Osteoblast (primary cell): ENCODE measurements around the gene NTRK2. TPM values are rescaled to one million over a fixed set of nuclear protein-coding genes. Genes with fewer than 3 reads are reported as not detected.

ENCODE experiments used
- DNase-seq: peaks from one replicate; pipeline ENCODE4 v3.0.0; 2011; ENCODE audit warnings: low spot score, mixed read lengths; ENCODE audit not compliant: insufficient read length; ENCODE audit errors: missing footprints
- H2AFZ ChIP-seq: 2 replicates; pipeline ENCODE4 v1.6.0; 2011; ENCODE audit warnings: mild to moderate bottlenecking, low read length
- H3K27ac ChIP-seq: 2 replicates; pipeline ENCODE4 v1.5.1; 2011; ENCODE audit warnings: mild to moderate bottlenecking, low read depth, low read length, moderate library complexity
- H3K27me3 ChIP-seq: 2 replicates; pipeline ENCODE4 v1.6.0; 2012; ENCODE audit warnings: mild to moderate bottlenecking, control low read depth, inconsistent platforms, low read length, moderate library complexity; ENCODE audit not compliant: insufficient read depth
- H3K36me3 ChIP-seq: 2 replicates; pipeline ENCODE4 v1.5.1; 2011; ENCODE audit warnings: mild to moderate bottlenecking, low read length, control low read depth, moderate library complexity; ENCODE audit not compliant: insufficient read depth
- H3K4me1 ChIP-seq: 2 replicates; pipeline ENCODE4 v1.5.1; 2011; ENCODE audit warnings: mild to moderate bottlenecking, low read length, control low read depth, moderate library complexity; ENCODE audit not compliant: insufficient read depth
- H3K4me2 ChIP-seq: 2 replicates; pipeline ENCODE4 v1.6.0; 2011; ENCODE audit warnings: mild to moderate bottlenecking, low read length; ENCODE audit not compliant: insufficient read depth
- H3K4me3 ChIP-seq: fragments of 200-600 bp; sonication (generic); 3 replicates; pipeline ENCODE4 v1.5.1; 2012; ENCODE audit warnings: mild to moderate bottlenecking, low read length, inconsistent platforms; ENCODE audit not compliant: insufficient read depth
- H3K79me2 ChIP-seq: 2 replicates; pipeline ENCODE4 v1.6.0; 2012; ENCODE audit warnings: mild to moderate bottlenecking, low read length, control low read depth, inconsistent platforms; ENCODE audit not compliant: insufficient read depth
- H3K9me3 ChIP-seq: 2 replicates; pipeline ENCODE4 v1.5.1; 2011; ENCODE audit warnings: low read depth, low read length, control low read depth
- H4K20me1 ChIP-seq: 2 replicates; pipeline ENCODE4 v1.6.0; 2012; ENCODE audit warnings: mild to moderate bottlenecking, low read length, control low read depth; ENCODE audit not compliant: insufficient read depth
- total RNA-seq: library from RNA; depleted of rRNA; stranded (reverse); fragments of >200 nt; gene quantifications from 2 replicates; pipeline ENCODE4 v1.2.3, GENCODE V29; 2012
- TF ChIP-seq, protein P1 (sequence below): IDR thresholded peaks from 2 replicates; pipeline ENCODE4 v1.5.1; 2011; ENCODE audit warnings: mild to moderate bottlenecking, low read depth, low read length, moderate library complexity; ENCODE audit errors: extremely low read depth

The NTRK2 gene
- total RNA-seq, 1 donor, result 3.3 TPM

DNA sequence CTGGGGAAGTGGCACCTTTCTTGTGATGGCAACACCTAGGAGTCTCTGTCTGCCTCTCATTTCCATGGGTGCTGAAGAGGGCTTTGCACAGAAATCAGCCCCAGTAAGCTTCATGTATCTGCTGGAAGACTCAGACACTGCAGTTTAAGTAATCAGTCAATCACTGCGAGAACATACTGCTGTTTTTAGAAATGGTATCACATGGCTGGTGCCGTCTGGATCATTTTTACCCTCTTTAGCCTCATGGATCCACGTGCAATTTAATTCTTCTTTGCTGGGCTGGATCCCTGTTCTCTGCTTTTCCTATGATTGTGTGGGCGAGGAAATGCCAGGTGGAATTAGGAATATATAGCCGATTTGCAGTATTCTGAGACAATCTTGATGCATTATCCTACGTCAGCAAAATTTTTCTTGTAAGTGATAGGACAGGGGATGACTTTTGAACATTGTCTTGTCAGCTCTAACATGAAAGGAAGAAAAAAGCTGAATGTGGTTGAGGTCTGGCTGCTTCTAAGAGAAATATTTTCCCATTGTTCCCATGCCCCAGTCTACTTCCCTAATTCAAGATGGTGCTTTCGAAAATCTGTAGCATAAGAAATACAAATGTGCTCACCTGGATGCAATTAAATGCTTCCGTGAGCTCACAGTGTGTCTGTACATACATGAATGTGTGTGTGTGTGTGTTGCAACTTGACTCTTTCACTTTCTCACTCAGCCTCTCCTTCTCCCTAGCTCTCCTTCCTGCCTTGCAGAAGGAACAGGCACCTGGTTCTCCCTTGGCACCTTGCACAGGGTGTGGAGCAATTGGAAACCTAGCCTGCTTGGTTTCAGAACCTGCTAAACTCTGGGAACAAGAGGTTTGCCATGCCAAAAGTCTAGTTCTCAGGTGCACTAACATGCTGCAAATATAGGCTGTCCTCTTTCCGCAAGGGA, 281.6 kb downstream of the NTRK2 start:
- no peaks in the 10 kb centered on the region for H3K36me3 ChIP-seq
- H3K4me1 ChIP-seq, result no peaks in the 10 kb centered on the region
- no peaks in the 10 kb centered on the region for H3K79me2 ChIP-seq
- no peak overlapping the region for H2AFZ ChIP-seq
- H3K27me3 ChIP-seq, result no peaks in the 10 kb centered on the region
- H4K20me1 ChIP-seq, result no peaks in the 10 kb centered on the region
- DNase-seq, result no peak
- no peaks in the 10 kb centered on the region for H3K9me3 ChIP-seq
- H3K4me2 ChIP-seq, result no peak overlapping the region
- no peak overlapping the region for H3K4me3 ChIP-seq
- TF ChIP-seq, protein P1, sequence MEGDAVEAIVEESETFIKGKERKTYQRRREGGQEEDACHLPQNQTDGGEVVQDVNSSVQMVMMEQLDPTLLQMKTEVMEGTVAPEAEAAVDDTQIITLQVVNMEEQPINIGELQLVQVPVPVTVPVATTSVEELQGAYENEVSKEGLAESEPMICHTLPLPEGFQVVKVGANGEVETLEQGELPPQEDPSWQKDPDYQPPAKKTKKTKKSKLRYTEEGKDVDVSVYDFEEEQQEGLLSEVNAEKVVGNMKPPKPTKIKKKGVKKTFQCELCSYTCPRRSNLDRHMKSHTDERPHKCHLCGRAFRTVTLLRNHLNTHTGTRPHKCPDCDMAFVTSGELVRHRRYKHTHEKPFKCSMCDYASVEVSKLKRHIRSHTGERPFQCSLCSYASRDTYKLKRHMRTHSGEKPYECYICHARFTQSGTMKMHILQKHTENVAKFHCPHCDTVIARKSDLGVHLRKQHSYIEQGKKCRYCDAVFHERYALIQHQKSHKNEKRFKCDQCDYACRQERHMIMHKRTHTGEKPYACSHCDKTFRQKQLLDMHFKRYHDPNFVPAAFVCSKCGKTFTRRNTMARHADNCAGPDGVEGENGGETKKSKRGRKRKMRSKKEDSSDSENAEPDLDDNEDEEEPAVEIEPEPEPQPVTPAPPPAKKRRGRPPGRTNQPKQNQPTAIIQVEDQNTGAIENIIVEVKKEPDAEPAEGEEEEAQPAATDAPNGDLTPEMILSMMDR, result no peak
- no peak overlapping the region for H3K27ac ChIP-seq

DNA sequence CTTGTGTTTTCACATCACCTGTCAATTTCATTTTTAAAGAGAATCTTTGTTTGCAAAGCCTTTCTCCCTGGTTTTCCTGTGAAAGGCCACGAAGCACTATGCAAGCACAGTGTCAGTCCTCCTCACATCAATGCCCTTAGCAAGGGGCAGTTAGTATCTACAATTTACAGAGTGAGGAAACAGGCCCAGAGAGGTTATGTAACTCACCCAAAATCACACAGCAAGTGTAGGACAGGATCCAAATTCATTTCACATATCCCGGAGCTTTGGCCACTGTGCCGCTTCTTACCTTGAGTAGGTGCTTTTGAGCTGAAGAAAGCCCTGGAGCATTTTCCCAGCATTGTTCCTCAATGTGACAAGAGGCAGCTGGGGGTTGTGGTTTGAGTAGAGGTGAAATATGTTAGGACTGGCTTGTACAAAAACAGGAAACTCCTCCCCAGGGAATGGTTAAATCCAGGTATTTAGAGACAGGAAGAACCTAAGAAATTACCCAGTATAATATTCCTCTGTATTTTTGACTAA, 283.8 kb downstream of the NTRK2 start:
- Histone ChIP-seq H3K9me3 (no peaks in the 10 kb centered on the region), H4K20me1 (no peaks in the 10 kb centered on the region), H3K4me1 (no peaks in the 10 kb centered on the region), H3K4me2 (no peak overlapping the region), H3K4me3 (no peak overlapping the region), H3K79me2 (no peaks in the 10 kb centered on the region), H3K36me3 (no peaks in the 10 kb centered on the region), H3K27me3 (no peaks in the 10 kb centered on the region), H3K27ac (no peak overlapping the region), H2AFZ (no peak overlapping the region)
- DNase-seq, result no peak
- TF ChIP-seq, protein P1, result no peak

DNA sequence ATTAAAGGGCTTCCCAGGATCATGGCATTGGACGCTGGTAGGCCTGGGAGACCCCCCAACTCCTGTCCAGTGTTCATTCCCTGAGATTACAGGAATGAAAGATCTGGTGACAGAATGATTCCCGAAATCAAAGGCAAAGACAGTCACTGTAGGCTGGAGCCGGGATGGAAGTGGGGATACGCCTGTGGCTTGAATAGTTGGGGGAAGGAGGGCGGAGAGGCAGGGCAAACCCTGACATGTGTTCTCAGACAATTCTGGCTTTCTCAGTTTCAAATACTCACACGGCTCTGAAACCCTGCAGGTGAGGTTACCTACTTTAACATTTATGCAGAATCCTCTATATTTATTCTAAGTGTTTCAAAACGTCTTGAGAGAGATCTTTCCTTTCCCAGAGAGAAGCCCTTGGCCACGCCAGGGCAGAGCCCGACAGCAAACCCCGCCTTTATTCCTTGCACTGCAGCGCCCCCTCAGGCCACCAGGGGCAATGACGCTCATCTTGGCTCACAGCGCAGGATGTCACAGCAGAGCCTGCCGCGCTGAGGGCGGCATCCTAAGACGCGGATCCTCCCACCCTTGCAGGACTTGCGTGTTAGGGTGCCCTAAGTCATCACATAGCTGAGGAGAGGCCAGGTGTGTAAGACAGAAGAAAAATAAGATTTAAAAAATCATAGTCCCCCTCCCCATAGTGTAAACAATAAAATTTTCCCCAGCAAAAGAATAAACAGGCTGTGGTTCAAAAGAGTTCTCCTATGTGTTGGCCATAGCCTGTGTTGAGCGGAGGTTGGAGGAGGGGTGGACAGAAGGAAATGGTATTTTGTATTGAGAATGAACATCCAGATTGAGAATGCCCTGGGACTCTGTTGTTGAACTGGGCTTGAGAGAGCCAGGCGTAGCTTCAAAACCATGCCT, 284.5 kb downstream of the NTRK2 start:
- no peaks in the 10 kb centered on the region for H3K79me2 ChIP-seq
- no peak overlapping the region for H2AFZ ChIP-seq
- H3K9me3 ChIP-seq, result no peaks in the 10 kb centered on the region
- no peak overlapping the region for H3K4me2 ChIP-seq
- TF ChIP-seq, protein P1, result peak; percentile 61
- no peak overlapping the region for H3K27ac ChIP-seq
- H3K4me3 ChIP-seq, result no peak overlapping the region
- H4K20me1 ChIP-seq, result no peaks in the 10 kb centered on the region
- no peaks in the 10 kb centered on the region for H3K27me3 ChIP-seq
- no peaks in the 10 kb centered on the region for H3K4me1 ChIP-seq
- no peak for DNase-seq
- no peaks in the 10 kb centered on the region for H3K36me3 ChIP-seq

DNA sequence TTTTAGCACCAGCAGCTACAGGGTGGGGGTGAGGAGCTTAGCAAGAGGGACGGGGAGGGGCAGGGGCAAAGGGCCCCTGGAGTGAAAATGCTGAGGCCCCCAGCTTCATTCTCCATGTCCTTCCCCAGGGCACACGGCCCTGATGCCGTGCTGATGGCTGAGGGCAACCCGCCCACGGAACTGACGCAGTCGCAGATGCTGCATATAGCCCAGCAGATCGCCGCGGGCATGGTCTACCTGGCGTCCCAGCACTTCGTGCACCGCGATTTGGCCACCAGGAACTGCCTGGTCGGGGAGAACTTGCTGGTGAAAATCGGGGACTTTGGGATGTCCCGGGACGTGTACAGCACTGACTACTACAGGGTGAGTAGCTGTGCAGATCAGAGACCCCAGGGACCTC, 285.6 kb downstream of the NTRK2 start:
- no peaks in the 10 kb centered on the region for H3K27me3 ChIP-seq
- DNase-seq, result no peak
- no peaks in the 10 kb centered on the region for H4K20me1 ChIP-seq
- no peaks in the 10 kb centered on the region for H3K79me2 ChIP-seq
- no peaks in the 10 kb centered on the region for H3K4me1 ChIP-seq
- no peak overlapping the region for H2AFZ ChIP-seq
- H3K9me3 ChIP-seq, result no peaks in the 10 kb centered on the region
- no peak overlapping the region for H3K4me3 ChIP-seq
- no peak overlapping the region for H3K4me2 ChIP-seq
- no peaks in the 10 kb centered on the region for H3K36me3 ChIP-seq
- TF ChIP-seq, protein P1, result no peak
- no peak overlapping the region for H3K27ac ChIP-seq
